CD14-positive monocyte (primary cell): ENCODE data around the gene TMEM45B. TPM values are rescaled to one million over a fixed set of nuclear protein-coding genes. Genes with fewer than 3 reads are reported as not detected.

ENCODE experiments used
- DNase-seq, 3 donors: peaks; one replicate each; pipeline ENCODE4 v3.0.0-alpha.2; 2011 to 2022
- H2AFZ ChIP-seq: 2 replicates; pipeline ENCODE4 v1.6.0; 2012; ENCODE audit warnings: mild to moderate bottlenecking, low read depth, low read length, inconsistent platforms; ENCODE audit not compliant: insufficient read depth, poor library complexity, severe bottlenecking
- H3K27ac ChIP-seq, 2 donors: 1 replicate in 1 of 2; 2 replicates in 1 of 2; pipeline ENCODE4 v1.5.1; 2012 to 2013; ENCODE audit warnings: low read length in 2 of 2, control low read depth in 1 of 2, inconsistent platforms in 1 of 2, low read depth in 1 of 2, mild to moderate bottlenecking in 1 of 2
- H3K27me3 ChIP-seq, 2 donors: one replicate each; pipeline versions ENCODE4 v1.6.0 to v1.6.1; 2011 to 2013; ENCODE audit warnings: low read length in 2 of 2; ENCODE audit not compliant: control insufficient read depth in 2 of 2, insufficient read depth in 2 of 2
- H3K36me3 ChIP-seq, 2 donors: replicated peaks in 1 of 2; 1 replicate in 1 of 2; 2 replicates in 1 of 2; pipeline versions ENCODE4 v1.5.1 to v1.6.1; 2012 to 2013; ENCODE audit warnings: low read length in 2 of 2, control low read depth in 1 of 2, inconsistent platforms in 1 of 2, mild to moderate bottlenecking in 1 of 2; ENCODE audit not compliant: insufficient read depth in 2 of 2, control insufficient read depth in 1 of 2
- H3K4me1 ChIP-seq, 2 donors: 1 replicate in 1 of 2; 2 replicates in 1 of 2; pipeline versions ENCODE4 v1.5.1 to v1.6.1; 2012 to 2013; ENCODE audit warnings: low read length in 2 of 2, control low read depth in 1 of 2, inconsistent platforms in 1 of 2, mild to moderate bottlenecking in 1 of 2, moderate library complexity in 1 of 2; ENCODE audit not compliant: insufficient read depth in 2 of 2, control insufficient read depth in 1 of 2
- H3K4me2 ChIP-seq: replicated peaks from 2 replicates; pipeline ENCODE3; 2012; ENCODE audit warnings: low read length, moderate library complexity, mild to moderate bottlenecking; ENCODE audit not compliant: poor library complexity, severe bottlenecking; ENCODE audit errors: extremely low read depth
- H3K4me3 ChIP-seq, 3 experiments: fragments of 200-600 bp in 1 of 3; sonication (generic) in 1 of 3; replicated peaks in 1 of 3; 1 replicate in 2 of 3; 2 replicates in 1 of 3; pipeline ENCODE4 v1.5.1; 2011 to 2013; ENCODE audit warnings: low read length in 3 of 3, mild to moderate bottlenecking in 3 of 3, control low read depth in 2 of 3, low read depth in 2 of 3, inconsistent platforms in 1 of 3, moderate library complexity in 1 of 3
- H3K79me2 ChIP-seq: 2 replicates; pipeline ENCODE4 v1.6.0; 2012; ENCODE audit warnings: mild to moderate bottlenecking, control low read depth, inconsistent platforms, low read length, moderate library complexity; ENCODE audit not compliant: insufficient read depth
- H3K9ac ChIP-seq: 2 replicates; pipeline ENCODE4 v1.6.0; 2017; ENCODE audit warnings: low read length, mild to moderate bottlenecking; ENCODE audit not compliant: insufficient read depth, poor library complexity, severe bottlenecking
- H3K9me3 ChIP-seq, 2 donors: replicated peaks in 1 of 2; 1 replicate in 1 of 2; 2 replicates in 1 of 2; pipeline versions ENCODE4 v1.5.1 to v1.6.1; 2012 to 2013; ENCODE audit warnings: low read length in 2 of 2, control low read depth in 1 of 2; ENCODE audit not compliant: control insufficient read depth in 1 of 2, insufficient read depth in 1 of 2
- H4K20me1 ChIP-seq: 2 replicates; pipeline ENCODE4 v1.6.0; 2012; ENCODE audit warnings: mild to moderate bottlenecking, low read length, control low read depth, moderate library complexity; ENCODE audit not compliant: insufficient read depth
- H3K27ac Mint-ChIP-seq, 7 donors: one replicate each; pipeline ENCODE4 v1.8.0; 2020; ENCODE audit warnings: mild to moderate bottlenecking in 7 of 7, mixed read lengths in 7 of 7, moderate library complexity in 6 of 7, inconsistent platforms in 2 of 7
- H3K27me3 Mint-ChIP-seq, 3 donors: one replicate each; pipeline ENCODE4 v1.8.0; 2021 to 2022; ENCODE audit warnings: low read depth in 3 of 3, mild to moderate bottlenecking in 3 of 3, mixed read lengths in 3 of 3, moderate library complexity in 3 of 3, inconsistent platforms in 1 of 3
- H3K36me3 Mint-ChIP-seq, 2 donors: one replicate each; pipeline ENCODE4 v1.8.0; 2020; ENCODE audit warnings: mixed read lengths in 2 of 2, inconsistent platforms in 1 of 2, mild to moderate bottlenecking in 1 of 2
- H3K4me1 Mint-ChIP-seq: one replicate; pipeline ENCODE4 v1.8.0; 2020; ENCODE audit warnings: mild to moderate bottlenecking, mixed read lengths
- H3K4me3 Mint-ChIP-seq, 2 donors: one replicate each; pipeline ENCODE4 v1.8.0; 2020; ENCODE audit warnings: mild to moderate bottlenecking in 2 of 2, mixed read lengths in 2 of 2, moderate library complexity in 1 of 2
- H3K9me3 Mint-ChIP-seq, 7 donors: one replicate each; pipeline ENCODE4 v1.8.0; 2020 to 2022; ENCODE audit warnings: mixed read lengths in 7 of 7, mild to moderate bottlenecking in 6 of 7, moderate library complexity in 6 of 7, inconsistent platforms in 2 of 7
- CTCF ChIP-seq: fragments of 200-600 bp; IDR thresholded peaks from one replicate; pipeline ENCODE4 v1.8.0; 2022; ENCODE audit warnings: antibody characterized with exemption, mild to moderate bottlenecking
- WGBS: methylation state at CpG from one replicate; pipeline ENCODE4 v1.1.5; 2013; ENCODE audit warnings: missing lambda C conversion rate; ENCODE audit not compliant: insufficient coverage; 5-methylcytosine and 5-hydroxymethylcytosine counted together
- intact Hi-C, 2 donors: fragments of 100-400 bp; cut with micrococcal nuclease; formaldehyde crosslinking; loops; one replicate each; pipeline versions ENCODE4 v1.15.0 to v1.15.1; 2023
- polyA plus RNA-seq, 3 donors: library from polyadenylated mRNA; depleted of rRNA in 1 of 3; unstranded in 2 of 3; stranded (reverse) in 1 of 3; fragments of 300-500 nt in 2 of 3; fragments of >200 nt in 1 of 3; fragmentation: Illumina TruSeq in 2 of 3; gene quantifications; 1 replicate in 2 of 3; 2 replicates in 1 of 3; pipeline ENCODE4 v1.2.3, GENCODE V29; 2012 to 2021

TMEM45B gene
- polyA plus RNA-seq, 3 donors = 0.24 to 1.7 (median 0.56) TPM

- Histone ChIP-seq H3K27ac (no peak overlapping the region), H2AFZ (no peak overlapping the region), H3K27me3 (no peaks in the 10 kb centered on the region), H3K4me1 (no peaks in the 10 kb centered on the region), H3K9me3 (no peaks in the 10 kb centered on the region), H3K4me3 (no peak overlapping the region), H3K36me3 (no peaks in the 10 kb centered on the region), H4K20me1 (no peaks in the 10 kb centered on the region), H3K4me2 (no peak overlapping the region), H3K9ac (no peak overlapping the region), H3K79me2 (no peaks in the 10 kb centered on the region)
- no peak for TF ChIP-seq CTCF
- Mint-ChIP-seq H3K9me3 (peaks cover 0 to 6% (median 2%) of the 10 kb centered on the region in 7 donors), H3K36me3 (no peaks in the 10 kb centered on the region), H3K27ac (no peak overlapping the region), H3K4me3 (no peak overlapping the region), H3K27me3 (peaks cover 0 to 18% (median 9%) of the 10 kb centered on the region in 3 donors), H3K4me1 (peaks cover 2% of the 10 kb centered on the region)
- intact Hi-C loops = no loop called here
- no peak for DNase-seq
- no CpG with 5 or more reads among the region's 4 CpGs for WGBS
These were observed 47.8 kb upstream of the TMEM45B start for GRCh38 chr11:129767827-129768226.

- peaks cover 0 to 6% (median 2%) of the 10 kb centered on the region in 7 donors for H3K9me3 Mint-ChIP-seq
- H3K27ac Mint-ChIP-seq = no peak overlapping the region
- peaks cover 2% of the 10 kb centered on the region for H3K4me1 Mint-ChIP-seq
- peaks cover 0 to 20% (median 7%) of the 10 kb centered on the region in 3 donors for H3K27me3 Mint-ChIP-seq
- WGBS = no CpG with 5 or more reads among the region's 1 CpG
- no peak for TF ChIP-seq CTCF
- Histone ChIP-seq H3K4me2 (no peak overlapping the region), H3K27ac (no peak overlapping the region), H4K20me1 (no peaks in the 10 kb centered on the region), H3K4me3 (no peak overlapping the region), H3K4me1 (no peaks in the 10 kb centered on the region), H3K36me3 (no peaks in the 10 kb centered on the region), H3K79me2 (no peaks in the 10 kb centered on the region), H3K27me3 (no peaks in the 10 kb centered on the region), H2AFZ (no peak overlapping the region), H3K9ac (no peak overlapping the region), H3K9me3 (no peaks in the 10 kb centered on the region)
- no peaks in the 10 kb centered on the region for H3K36me3 Mint-ChIP-seq
- H3K4me3 Mint-ChIP-seq = no peak overlapping the region
- intact Hi-C loops = no loop called here
- no peak for DNase-seq
These were observed 47.3 kb upstream of the TMEM45B start for GRCh38 chr11:129768356-129768755.
